B cell (primary cell): ENCODE data around the gene GSG1L. TPM values are rescaled to one million over a fixed set of nuclear protein-coding genes. Genes with fewer than 3 reads are reported as not detected.

ENCODE experiments used
- ATAC-seq: fragments of 200-7000 bp; cut with Tn5 transposase; one replicate; pipeline ENCODE4 v1.10.0; 2021; ENCODE audit warnings: low read depth, mild to moderate bottlenecking, moderate number of reproducible peaks, moderate library complexity
- CTCF ChIA-PET: fragments of 350-600 bp; sonication (Branson Sonifier 250); formaldehyde crosslinking; loops from one replicate; lab custom pipeline; 2021; ENCODE audit warnings: antibody characterized with exemption, inconsistent platforms; lab: Charles Lee
- POLR2A ChIA-PET: fragments of 350-600 bp; sonication (Branson Sonifier 250); formaldehyde crosslinking; loops from one replicate; lab custom pipeline; 2021; ENCODE audit warnings: antibody characterized with exemption; lab: Charles Lee
- DNase-seq: peaks from one replicate; pipeline ENCODE4 v3.0.0; 2013
- H2AFZ ChIP-seq: 2 replicates; pipeline ENCODE4 v1.6.1; 2012; ENCODE audit warnings: mild to moderate bottlenecking, low read depth, low read length; ENCODE audit not compliant: insufficient read depth, poor library complexity, severe bottlenecking
- H3K27ac ChIP-seq, 2 donors: 1 replicate in 1 of 2; 2 replicates in 1 of 2; pipeline ENCODE4 v1.5.1; 2012 to 2013; ENCODE audit warnings: low read length in 2 of 2, mild to moderate bottlenecking in 2 of 2, moderate library complexity in 1 of 2
- H3K27me3 ChIP-seq, 4 experiments: fragments of 200-600 bp in 1 of 4; sonication (generic) in 1 of 4; replicated peaks in 1 of 4; 1 replicate in 2 of 4; 2 replicates in 2 of 4; pipeline versions ENCODE4 v1.6.1 to v1.7.0; 2013 to 2016; ENCODE audit warnings: low read length in 3 of 4, mild to moderate bottlenecking in 2 of 4, mixed read lengths in 1 of 4, moderate library complexity in 1 of 4; ENCODE audit not compliant: insufficient read depth in 4 of 4, control insufficient read depth in 3 of 4; ENCODE audit errors: control extremely low read depth in 1 of 4
- H3K36me3 ChIP-seq, 2 experiments: replicated peaks in 1 of 2; 1 replicate in 1 of 2; 2 replicates in 1 of 2; pipeline versions ENCODE4 v1.6.1 to v1.7.1; 2013; ENCODE audit warnings: low read length in 1 of 2; ENCODE audit not compliant: insufficient read depth in 2 of 2, control insufficient read depth in 1 of 2; ENCODE audit errors: control extremely low read depth in 1 of 2, extremely low read depth in 1 of 2
- H3K4me1 ChIP-seq, 2 donors: fragments of 200-600 bp in 1 of 2; sonication (generic) in 1 of 2; 1 replicate in 1 of 2; 2 replicates in 1 of 2; pipeline versions ENCODE4 v1.5.1 to v1.6.1; 2013 to 2017; ENCODE audit warnings: low read length in 2 of 2; ENCODE audit not compliant: control insufficient read depth in 2 of 2, insufficient read depth in 2 of 2
- H3K4me2 ChIP-seq: replicated peaks from 2 replicates; pipeline ENCODE3; 2012; ENCODE audit warnings: mild to moderate bottlenecking, low read depth, low read length; ENCODE audit not compliant: poor library complexity, severe bottlenecking
- H3K4me3 ChIP-seq, 5 experiments: fragments of 200-600 bp in 1 of 5; sonication (generic) in 1 of 5; 1 replicate in 3 of 5; 2 replicates in 2 of 5; pipeline versions ENCODE4 v1.5.1 to v1.7.0; 2011 to 2016; ENCODE audit warnings: low read length in 4 of 5, mild to moderate bottlenecking in 4 of 5, low read depth in 2 of 5, control low read depth in 1 of 5, moderate library complexity in 1 of 5; ENCODE audit not compliant: insufficient read depth in 1 of 5; ENCODE audit errors: control extremely low read depth in 1 of 5, extremely low read depth in 1 of 5
- H3K79me2 ChIP-seq: fragments of 200-600 bp; sonication (generic); one replicate; pipeline ENCODE4 v1.6.0; 2016; ENCODE audit warnings: low read length; ENCODE audit not compliant: control insufficient read depth, insufficient read depth
- H3K9ac ChIP-seq: fragments of 200-600 bp; sonication (generic); 2 replicates; pipeline ENCODE4 v1.6.1; 2017; ENCODE audit warnings: mild to moderate bottlenecking, low read length, moderate library complexity
- H3K9me3 ChIP-seq, 3 donors: one replicate each; pipeline versions ENCODE4 v1.6.1 to v1.7.1; 2013; ENCODE audit warnings: low read length in 2 of 3; ENCODE audit not compliant: control insufficient read depth in 2 of 3, insufficient read depth in 1 of 3; ENCODE audit errors: control extremely low read depth in 1 of 3
- H4K20me1 ChIP-seq: 2 replicates; pipeline ENCODE4 v1.6.0; 2012; ENCODE audit warnings: mild to moderate bottlenecking, low read length; ENCODE audit not compliant: insufficient read depth, control insufficient read depth, poor library complexity, severe bottlenecking
- H3K27ac Mint-ChIP-seq: one replicate; pipeline ENCODE4 v1.8.0; 2021; ENCODE audit warnings: mixed read lengths
- H3K27me3 Mint-ChIP-seq: one replicate; pipeline ENCODE4 v1.8.0; 2021; ENCODE audit warnings: mixed read lengths
- H3K4me1 Mint-ChIP-seq: one replicate; pipeline ENCODE4 v1.8.0; 2021; ENCODE audit warnings: mixed read lengths
- H3K4me3 Mint-ChIP-seq: one replicate; pipeline ENCODE4 v1.8.0; 2021; ENCODE audit warnings: mixed read lengths
- H3K9me3 Mint-ChIP-seq: one replicate; pipeline ENCODE4 v1.8.0; 2022; ENCODE audit warnings: mixed read lengths; ENCODE audit not compliant: insufficient read depth
- CTCF ChIP-seq: fragments of 200-600 bp; IDR thresholded peaks from one replicate; pipeline ENCODE4 v1.8.0; 2022; ENCODE audit warnings: antibody characterized with exemption, mild to moderate bottlenecking
- EZH2 ChIP-seq: IDR thresholded peaks from 2 replicates; pipeline ENCODE4 v1.6.1; 2012; ENCODE audit warnings: borderline replicate concordance, low read depth, mild to moderate bottlenecking, moderate library complexity, low read length; ENCODE audit not compliant: insufficient read depth, poor library complexity, severe bottlenecking
- WGBS: methylation state at CpG from one replicate; pipeline ENCODE4 v1.1.5; 2013; ENCODE audit warnings: missing lambda C conversion rate; ENCODE audit not compliant: insufficient coverage; 5-methylcytosine and 5-hydroxymethylcytosine counted together
- intact Hi-C: fragments of 100-400 bp; cut with micrococcal nuclease; formaldehyde crosslinking; loops from one replicate; pipeline ENCODE4 v1.10.0; 2022
- polyA plus RNA-seq: library from polyadenylated mRNA; depleted of rRNA; stranded (reverse); fragments of >200 nt; gene quantifications from 2 replicates; pipeline ENCODE4 v1.2.3, GENCODE V29; 2012
- total RNA-seq, 2 donors: library from RNA; stranded (reverse); fragments of 120-200 nt in 1 of 2; gene quantifications; 1 replicate in 1 of 2; 2 replicates in 1 of 2; pipeline versions ENCODE4 v1.2.3 to v1.2.4, GENCODE V29; 2013 to 2022

Gene GSG1L
- total and polyA plus RNA-seq, 2 donors (not counting 1 experiment from before 2014, with no cell fraction given), result 0.01 TPM; not detected in 1

GRCh38 chr16:27771201-27771910 lies 292.2 kb downstream of the GSG1L start:
- ATAC-seq (no peak), DNase-seq (no peak)
- Histone ChIP-seq H3K4me1 (no peaks in the 10 kb centered on the region), H3K36me3 (peaks cover 0 to 17% of the 10 kb centered on the region in 2 experiments), H3K4me2 (no peak overlapping the region), H3K79me2 (no peaks in the 10 kb centered on the region), H2AFZ (no peak overlapping the region), H4K20me1 (no peaks in the 10 kb centered on the region), H3K4me3 (no peak overlapping the region), H3K9me3 (no peaks in the 10 kb centered on the region), H3K27ac (no peak overlapping the region), H3K9ac (no peak overlapping the region), H3K27me3 (no peaks in the 10 kb centered on the region)
- intact Hi-C loops, result no loop called here
- no peak overlapping the region for H3K27ac Mint-ChIP-seq
- TF ChIP-seq CTCF (no peak), EZH2 (no peak)
- CTCF ChIA-PET, result no interaction called here
- no peaks in the 10 kb centered on the region for H3K4me1 Mint-ChIP-seq
- H3K4me3 Mint-ChIP-seq, result no peak overlapping the region
- H3K9me3 Mint-ChIP-seq, result no peaks in the 10 kb centered on the region
- H3K27me3 Mint-ChIP-seq, result no peaks in the 10 kb centered on the region
- 95% methylated on average over 13 of the region's 16 CpGs for WGBS
- POLR2A ChIA-PET, result no interaction called here

- H3K4me1 ChIP-seq, result no peaks in the 10 kb centered on the region
- ChIA-PET CTCF (no interaction called here), POLR2A (no interaction called here)
- no peaks in the 10 kb centered on the region for H3K27me3 ChIP-seq
- no peak overlapping the region for H2AFZ ChIP-seq
- Mint-ChIP-seq H3K4me3 (no peak overlapping the region), H3K27me3 (no peaks in the 10 kb centered on the region), H3K4me1 (no peaks in the 10 kb centered on the region), H3K9me3 (no peaks in the 10 kb centered on the region), H3K27ac (no peak overlapping the region)
- DNase-seq (no peak), ATAC-seq (no peak)
- WGBS, result 97% methylated on average over 14 of the region's 17 CpGs
- no peak overlapping the region for H3K9ac ChIP-seq
- intact Hi-C loops, result no loop called here
- peaks cover 0 to 17% of the 10 kb centered on the region in 2 experiments for H3K36me3 ChIP-seq
- no peak overlapping the region for H3K27ac ChIP-seq
- no peaks in the 10 kb centered on the region for H3K9me3 ChIP-seq
- no peak for TF ChIP-seq CTCF
- TF ChIP-seq EZH2, result no peak
- no peaks in the 10 kb centered on the region for H3K79me2 ChIP-seq
- no peak overlapping the region for H3K4me3 ChIP-seq
- no peak overlapping the region for H3K4me2 ChIP-seq
- H4K20me1 ChIP-seq, result no peaks in the 10 kb centered on the region
These were observed 293.0 kb downstream of the GSG1L start for GRCh38 chr16:27770271-27771196.
